Activated CD4-positive, alpha-beta T cell treated with anti-CD3 and anti-CD28 coated beads, Interleukin-2, amount 10 ng/mL, durations not matched to agents 7 days and 5 days (primary cell): ENCODE results near the gene BCKDK. TPM values are rescaled to one million over a fixed set of nuclear protein-coding genes. Genes with fewer than 3 reads are reported as not detected.

Experiments used
- total RNA-seq, 2 experiments: library from RNA; stranded (reverse); gene quantifications; one replicate each; pipeline ENCODE4 v1.2.3, GENCODE V29; 2021

BCKDK gene
- total RNA-seq, 2 experiments from 2014 or later, result 23.0 to 23.5 TPM

Other genes starting within 250 kb of the BCKDK start
- 10 to 100 TPM; 21.8 to 22.1 TPM for gene BCL7C, start 214.3 kb upstream of the BCKDK start, total RNA-seq
- under 1 TPM; 0.22 to 0.31 TPM for gene CTF1, start 211.8 kb upstream of the BCKDK start, total RNA-seq
- 10 to 100 TPM; 21.7 to 22.4 TPM for gene FBXL19, start 184.8 kb upstream of the BCKDK start, total RNA-seq
- 10 to 100 TPM; 18.4 to 19.0 TPM for gene ORAI3, start 159.3 kb upstream of the BCKDK start, total RNA-seq
- gene SETD1A, start 150.6 kb upstream of the BCKDK start, total RNA-seq, result 10 to 100 TPM; 26.5 to 26.6 TPM
- 1 to 10 TPM; 3.4 to 3.5 TPM for gene HSD3B7, start 123.2 kb upstream of the BCKDK start, total RNA-seq
- 1 to 10 TPM in 1 of 2 experiments, under 1 TPM in 1; 0.62 to 1.1 TPM for gene STX1B, start 97.7 kb upstream of the BCKDK start, total RNA-seq
- gene STX4, start 74.8 kb upstream of the BCKDK start, total RNA-seq, result 10 to 100 TPM; 48.0 to 56.7 TPM
- gene ZNF668, start 34.1 kb upstream of the BCKDK start, total RNA-seq, result 10 to 100 TPM; 11.2 to 12.9 TPM
- 10 to 100 TPM; 28.3 to 33.3 TPM for gene ZNF646, start 34.0 kb upstream of the BCKDK start, total RNA-seq
- gene PRSS53, start 19.4 kb upstream of the BCKDK start, total RNA-seq, result 1 to 10 TPM; 3.5 to 5.7 TPM
- 10 to 100 TPM; 55.5 to 59.3 TPM for gene VKORC1, start 13.6 kb upstream of the BCKDK start, total RNA-seq
- gene KAT8, start 9.3 kb downstream of the BCKDK start, total RNA-seq, result 10 to 100 TPM; 63.4 to 67.7 TPM
- gene PRSS8, start 27.3 kb downstream of the BCKDK start, total RNA-seq, result under 1 TPM in 1 of 2 experiments, not detected in 1; 0.17 TPM
- gene PRSS36, start 41.7 kb downstream of the BCKDK start, total RNA-seq, result 1 to 10 TPM in 1 of 2 experiments, under 1 TPM in 1; 0.89 to 1.7 TPM
- 100 to 1,000 TPM; 552 to 581 TPM for gene FUS, start 71.8 kb downstream of the BCKDK start, total RNA-seq
- 10 to 100 TPM; 66.8 to 68.0 TPM for gene PYCARD, start 94.4 kb downstream of the BCKDK start, total RNA-seq
- not detected for gene TRIM72, start 105.7 kb downstream of the BCKDK start, total RNA-seq
- not detected for gene PYDC1, start 108.7 kb downstream of the BCKDK start, total RNA-seq
- 10 to 100 TPM; 22.0 to 22.6 TPM for gene ITGAM, start 151.6 kb downstream of the BCKDK start, total RNA-seq
- 1 to 10 TPM; 2.9 to 3.1 TPM for gene ITGAX, start 246.8 kb downstream of the BCKDK start, total RNA-seq